Fibroblast of upper back skin (primary cell): ENCODE measurements around the gene SMAD3.

Experiments used
- DNase-seq: peaks from one replicate; pipeline ENCODE4 v3.0.0-alpha.2; 2013

The SMAD3 gene

DNA sequence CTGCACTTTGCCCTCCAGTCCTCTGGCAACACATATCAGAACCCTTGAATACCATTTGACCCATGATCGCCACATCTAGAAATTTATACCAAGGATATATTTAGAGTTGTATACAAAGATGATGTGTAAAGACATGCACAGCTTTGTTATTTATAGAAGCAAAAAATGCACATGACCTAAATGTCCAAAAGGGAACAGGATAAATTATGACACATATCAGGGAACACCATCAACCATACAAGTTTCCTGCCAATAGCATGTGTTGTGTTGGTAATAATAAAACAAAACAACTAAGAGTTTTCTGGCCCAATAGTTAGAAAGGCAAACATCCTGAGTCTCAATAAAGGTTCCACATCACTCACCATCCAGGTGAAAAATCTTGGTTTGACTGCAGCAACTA, 137.6 kb downstream of the SMAD3 start:
- no peak for DNase-seq

DNA sequence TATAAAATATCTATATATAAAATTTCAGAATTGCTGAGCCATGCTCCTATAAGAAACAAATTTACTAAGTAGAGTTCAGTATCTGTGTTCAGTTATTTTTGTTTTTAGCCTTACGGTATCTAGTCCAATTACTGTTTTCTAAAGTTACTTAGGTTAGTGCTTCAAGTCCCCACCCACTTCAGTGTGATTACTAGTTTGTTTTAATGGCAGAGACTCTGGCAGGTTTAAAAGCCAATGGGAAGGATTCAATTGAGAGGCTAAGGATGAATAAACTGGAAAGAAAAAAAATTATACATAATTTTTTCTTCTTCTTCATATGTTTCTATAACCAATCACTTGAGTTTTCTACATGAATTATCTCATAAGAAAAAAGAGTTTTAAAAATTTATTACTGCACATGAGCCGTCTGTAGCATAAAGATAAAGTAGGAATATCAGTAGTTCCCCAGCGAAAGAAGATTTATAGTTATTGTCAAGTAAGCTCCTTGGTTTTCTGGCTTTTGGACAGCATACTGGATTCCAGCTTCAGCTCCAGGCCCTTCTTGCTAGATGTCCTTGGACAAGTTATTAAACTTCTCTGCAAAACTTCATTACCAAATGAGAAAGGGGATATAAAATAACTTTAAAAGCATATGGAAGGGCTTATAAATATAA, 142.3 kb downstream of the SMAD3 start:
- no peak for DNase-seq

DNA sequence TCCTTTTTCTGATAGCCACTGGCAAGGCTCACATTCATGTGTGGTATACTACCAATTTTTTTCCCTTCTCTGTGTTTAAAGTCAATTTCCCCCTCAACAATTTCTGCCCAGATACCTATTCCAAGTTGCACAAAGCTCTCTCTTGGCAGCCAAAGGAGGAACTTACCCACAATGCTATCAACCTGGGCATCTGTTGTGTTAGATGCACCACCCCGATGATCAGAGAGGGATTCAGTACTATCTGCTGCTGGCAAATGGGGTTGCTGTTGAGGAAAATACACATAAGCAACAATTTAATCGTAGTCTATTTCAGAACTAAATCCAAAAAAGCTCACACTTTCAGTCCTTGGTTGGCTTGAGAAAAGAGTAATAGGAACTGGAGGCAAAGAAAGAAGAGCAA, 143.0 kb downstream of the SMAD3 start:
- DNase-seq = no peak

DNA sequence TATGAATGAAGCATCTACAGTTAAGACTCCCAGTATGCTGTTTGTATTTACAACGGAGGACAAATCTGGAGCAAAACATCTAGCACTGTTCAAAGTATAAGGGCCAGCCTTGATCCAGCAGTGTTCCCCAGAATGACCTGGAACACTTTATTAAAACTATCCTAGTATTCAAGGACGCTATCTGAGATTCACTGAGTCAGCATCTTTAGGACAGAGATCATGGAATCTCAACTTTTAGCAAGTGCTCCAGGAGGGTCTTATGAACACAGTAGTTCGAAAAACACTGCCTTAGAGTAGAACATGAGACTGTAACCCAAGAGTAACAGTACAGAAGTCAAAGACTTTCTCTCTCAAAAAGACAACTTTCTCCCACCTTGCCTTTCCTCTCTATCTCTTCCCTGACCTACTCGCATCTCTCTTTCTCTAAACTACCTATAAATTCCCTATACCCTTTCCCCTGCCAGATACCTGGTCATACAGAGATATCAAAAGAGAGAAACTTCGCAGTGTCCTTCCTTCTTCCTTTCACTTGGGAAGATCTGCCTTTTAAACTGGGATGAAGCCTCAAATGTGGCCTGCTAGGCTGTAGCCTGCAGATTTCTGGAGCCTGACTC, 145.3 kb downstream of the SMAD3 start:
- DNase-seq = no peak

DNA sequence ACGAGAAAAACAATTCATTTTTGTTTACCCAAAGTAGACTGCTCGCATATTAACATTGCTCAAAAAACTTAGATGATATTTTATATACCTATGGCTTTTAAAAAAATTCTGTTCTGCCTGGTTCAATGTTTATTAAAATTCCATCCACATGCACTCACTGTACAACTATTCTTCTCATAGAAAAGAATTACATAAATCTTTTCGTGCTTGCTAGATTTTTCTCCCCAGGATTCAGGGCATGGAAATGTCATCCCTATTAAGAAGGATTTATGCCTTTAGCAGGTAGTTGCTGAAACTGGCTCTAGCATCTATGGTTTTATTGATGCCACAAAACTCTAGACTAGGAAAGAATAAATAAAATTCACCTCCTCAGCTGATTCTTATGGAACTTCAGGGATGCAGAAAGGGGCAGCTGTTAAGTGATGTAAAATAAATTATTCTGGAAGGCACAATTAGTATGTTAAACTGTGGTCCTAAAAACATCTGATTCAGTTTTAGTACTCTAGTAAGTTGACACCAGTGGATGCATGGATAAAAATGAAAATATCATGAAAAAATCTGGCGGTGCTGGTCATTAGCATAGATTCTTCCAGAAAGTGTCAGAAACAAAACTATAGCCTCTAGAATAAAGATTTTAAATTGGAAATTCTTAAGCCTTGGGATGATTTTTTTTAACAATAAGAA, 147.4 kb downstream of the SMAD3 start:
- DNase-seq = peak; percentile 26

DNA sequence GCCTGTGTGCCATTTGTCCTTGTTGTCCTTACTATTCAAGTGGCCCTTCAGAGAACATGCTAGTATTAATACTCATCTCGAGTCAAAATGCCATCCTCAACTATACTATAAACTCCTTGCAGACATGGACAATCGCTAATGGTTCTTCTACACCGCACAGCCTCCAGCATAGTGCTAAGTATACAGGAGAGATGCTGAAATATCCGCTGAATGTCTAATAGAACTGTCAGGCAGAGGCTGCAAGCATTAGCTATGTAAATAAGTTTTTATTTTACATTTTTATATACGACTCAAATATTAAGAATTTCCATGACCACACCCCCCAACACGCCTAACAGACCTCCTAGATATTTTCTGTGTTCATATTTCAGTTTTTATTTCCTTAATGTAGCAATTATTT, 149.7 kb downstream of the SMAD3 start:
- no peak for DNase-seq

DNA sequence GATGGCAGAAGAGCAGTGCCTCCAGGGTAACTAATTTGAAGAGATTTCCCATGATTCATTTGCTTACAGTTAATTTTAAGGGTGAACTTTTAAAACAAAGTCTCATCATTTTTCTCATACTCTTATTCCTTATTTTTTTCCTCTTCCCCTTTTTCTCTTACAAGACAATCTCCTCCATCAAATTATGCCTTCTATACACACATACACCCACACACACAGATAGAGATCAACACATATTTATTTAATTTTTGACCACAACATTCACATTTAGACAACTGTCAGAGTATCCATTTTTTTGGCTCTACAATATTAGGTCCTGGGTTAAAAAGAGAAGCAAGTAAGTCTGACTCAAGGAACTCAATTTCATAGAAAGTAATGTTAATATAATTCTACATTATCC, 151.5 kb downstream of the SMAD3 start:
- no peak for DNase-seq

DNA sequence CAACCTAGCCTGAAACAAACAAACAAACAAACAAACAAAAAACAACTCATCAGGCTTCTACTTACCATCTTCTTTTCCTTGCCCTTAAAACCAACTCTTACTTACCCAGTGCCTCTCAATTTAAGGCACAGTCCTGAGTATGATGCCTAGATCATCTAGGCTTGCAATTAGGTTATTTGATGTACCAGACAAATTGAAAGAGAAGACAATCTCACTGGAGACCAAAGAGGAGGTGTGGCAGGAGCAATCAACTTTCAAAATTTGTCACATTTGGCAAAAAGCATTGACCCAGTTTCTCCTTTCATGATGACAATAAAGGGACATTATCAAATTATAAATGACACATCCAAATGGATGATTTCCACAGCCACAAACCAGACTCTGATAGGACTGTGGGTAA, 153.0 kb downstream of the SMAD3 start:
- DNase-seq = no peak

DNA sequence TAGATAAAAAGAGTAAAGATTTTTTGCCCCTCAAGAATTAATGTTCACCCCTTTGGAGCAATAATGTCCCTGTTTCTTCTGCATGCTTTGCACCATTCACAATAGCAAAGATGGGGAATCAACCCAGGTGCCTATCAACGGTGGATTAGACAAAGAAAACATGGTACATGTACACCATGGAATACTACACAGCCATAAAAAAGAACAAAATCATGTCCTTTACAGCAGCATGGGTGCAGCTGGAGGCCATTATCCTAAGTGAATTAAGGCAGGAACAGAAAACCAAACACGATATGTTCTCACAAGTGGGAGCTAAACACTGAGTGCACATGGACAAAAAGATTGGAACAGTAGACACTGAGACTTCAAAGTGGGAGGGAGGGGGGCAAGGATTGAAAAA, 153.9 kb downstream of the SMAD3 start:
- no peak for DNase-seq

DNA sequence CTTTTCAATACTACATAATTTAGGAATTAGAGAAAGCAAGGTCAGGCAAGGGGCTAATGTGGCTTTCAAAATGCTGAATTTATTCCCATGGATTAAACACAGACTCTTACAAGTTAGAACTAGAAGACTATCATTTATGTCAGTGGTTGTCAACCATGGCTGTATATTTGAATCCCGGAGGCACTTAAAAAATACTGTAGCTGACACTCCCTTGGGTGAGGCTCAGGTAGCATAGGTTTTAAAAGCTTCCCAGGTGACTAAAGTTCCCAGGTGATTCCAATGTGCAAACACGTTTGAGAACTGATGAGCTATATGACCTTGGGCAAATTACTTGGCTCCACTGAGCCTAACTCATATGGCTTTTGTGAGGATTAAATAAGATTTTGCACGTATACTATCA, 159.5 kb downstream of the SMAD3 start:
- DNase-seq = no peak

DNA sequence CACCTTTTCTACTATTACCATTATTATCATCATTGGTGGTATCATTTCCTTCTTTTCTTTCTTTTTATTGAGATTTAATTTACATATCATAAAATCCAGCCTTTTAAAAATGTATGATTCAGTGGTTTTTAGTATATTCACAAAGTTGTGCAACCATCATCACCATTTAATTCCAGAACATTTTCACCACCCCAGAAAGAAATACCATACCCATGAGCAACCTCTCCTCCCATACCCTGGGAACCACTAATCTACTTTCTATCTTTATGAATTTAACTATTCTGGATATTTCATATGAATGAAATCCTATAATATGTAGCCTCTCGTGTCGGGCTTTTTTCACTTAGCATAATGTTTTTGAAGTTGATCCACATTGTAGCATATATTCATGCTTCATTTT, 159.9 kb downstream of the SMAD3 start:
- DNase-seq = peak; percentile 77

DNA sequence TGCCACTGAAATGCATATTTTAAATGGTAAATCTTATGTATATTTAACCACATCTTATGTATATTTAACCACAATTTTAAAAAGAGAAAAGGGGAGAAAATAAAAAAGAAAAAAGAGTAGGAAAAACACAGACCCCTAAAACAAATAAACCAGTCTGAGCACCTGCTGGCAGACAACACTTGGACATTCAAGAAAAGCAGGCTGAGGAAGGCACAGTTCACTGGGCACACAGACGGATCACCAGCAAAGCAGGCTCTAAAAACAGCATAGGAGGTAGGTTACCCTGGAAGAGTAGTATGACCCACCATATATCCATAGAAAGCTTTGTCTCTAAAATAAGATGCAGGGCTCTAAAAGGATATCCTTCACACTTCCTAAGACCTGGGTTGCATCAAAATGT, 162.0 kb downstream of the SMAD3 start:
- DNase-seq = no peak

DNA sequence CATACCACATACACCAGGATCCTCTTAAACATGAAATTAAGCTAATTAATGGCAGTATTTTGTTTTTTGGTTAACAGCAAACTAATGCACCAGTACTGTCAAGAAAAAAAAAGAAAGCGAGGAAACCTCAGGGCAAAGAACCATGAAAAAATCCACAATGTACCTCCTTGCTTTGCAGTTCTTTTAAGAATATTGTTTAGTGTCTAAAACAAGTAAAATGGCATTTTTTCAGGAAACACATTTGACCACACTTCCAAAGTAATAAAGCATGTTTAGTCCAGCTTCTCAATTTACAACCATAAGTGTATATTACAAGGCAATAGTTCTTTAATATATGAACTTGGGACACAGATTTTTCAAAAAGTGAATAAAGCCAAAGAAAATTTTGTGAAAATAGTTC, 162.4 kb downstream of the SMAD3 start:
- DNase-seq = no peak

DNA sequence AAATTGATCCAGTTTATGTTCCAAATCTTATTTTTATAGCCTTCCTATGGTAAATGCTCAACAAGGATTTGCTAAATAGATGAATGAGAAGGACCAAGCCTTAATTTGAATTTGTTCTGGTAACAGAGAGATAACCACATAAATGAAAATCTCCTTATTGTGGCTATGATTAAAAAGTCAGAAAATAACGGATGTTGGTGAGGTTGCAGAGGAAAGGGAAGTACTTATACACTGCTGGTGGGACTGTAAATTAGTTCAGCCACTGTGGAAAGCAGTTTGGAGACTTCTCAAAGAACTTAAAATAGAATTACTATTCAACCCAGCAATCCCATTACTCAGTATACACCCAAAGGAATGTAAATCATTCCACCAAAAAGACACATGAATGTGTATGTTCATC, 162.9 kb downstream of the SMAD3 start:
- no peak for DNase-seq

DNA sequence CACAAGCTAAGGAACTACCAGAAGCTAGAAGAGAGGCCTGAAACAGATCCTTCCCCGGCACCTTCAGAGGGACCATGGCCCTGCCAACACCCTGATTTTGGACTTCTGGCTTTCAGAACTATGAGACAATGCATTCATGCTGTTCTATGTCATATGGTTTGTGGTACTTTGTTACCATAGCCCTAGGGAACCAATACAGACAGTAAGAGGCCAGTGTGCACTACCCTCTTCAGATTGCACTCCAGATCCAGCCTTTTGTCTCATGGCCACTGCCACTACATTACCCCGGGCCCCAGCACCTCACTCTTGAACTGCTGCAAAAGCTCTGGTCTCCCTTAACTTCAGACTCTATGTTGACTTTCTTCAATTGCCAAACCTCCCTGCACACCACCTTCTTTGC, 165.1 kb downstream of the SMAD3 start:
- no peak for DNase-seq

DNA sequence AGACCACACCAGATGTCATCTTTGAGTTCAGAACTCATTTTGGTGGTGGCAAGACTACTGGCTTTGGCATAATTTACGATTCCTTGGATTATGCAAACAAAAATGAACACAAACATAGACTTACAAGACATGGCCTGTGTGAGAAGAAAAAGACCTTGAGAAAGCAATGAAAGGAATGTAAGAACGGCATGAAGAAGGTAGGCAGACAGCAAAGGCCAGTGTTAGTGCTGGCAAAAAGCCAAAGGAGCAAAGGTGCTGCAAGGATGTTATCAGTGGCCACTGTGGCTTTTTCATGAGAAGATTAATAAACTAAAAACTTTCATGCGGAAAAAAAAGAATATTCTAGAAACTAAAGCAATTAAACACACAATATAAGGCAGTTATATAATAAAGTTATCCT, 167.2 kb downstream of the SMAD3 start:
- DNase-seq = no peak

DNA sequence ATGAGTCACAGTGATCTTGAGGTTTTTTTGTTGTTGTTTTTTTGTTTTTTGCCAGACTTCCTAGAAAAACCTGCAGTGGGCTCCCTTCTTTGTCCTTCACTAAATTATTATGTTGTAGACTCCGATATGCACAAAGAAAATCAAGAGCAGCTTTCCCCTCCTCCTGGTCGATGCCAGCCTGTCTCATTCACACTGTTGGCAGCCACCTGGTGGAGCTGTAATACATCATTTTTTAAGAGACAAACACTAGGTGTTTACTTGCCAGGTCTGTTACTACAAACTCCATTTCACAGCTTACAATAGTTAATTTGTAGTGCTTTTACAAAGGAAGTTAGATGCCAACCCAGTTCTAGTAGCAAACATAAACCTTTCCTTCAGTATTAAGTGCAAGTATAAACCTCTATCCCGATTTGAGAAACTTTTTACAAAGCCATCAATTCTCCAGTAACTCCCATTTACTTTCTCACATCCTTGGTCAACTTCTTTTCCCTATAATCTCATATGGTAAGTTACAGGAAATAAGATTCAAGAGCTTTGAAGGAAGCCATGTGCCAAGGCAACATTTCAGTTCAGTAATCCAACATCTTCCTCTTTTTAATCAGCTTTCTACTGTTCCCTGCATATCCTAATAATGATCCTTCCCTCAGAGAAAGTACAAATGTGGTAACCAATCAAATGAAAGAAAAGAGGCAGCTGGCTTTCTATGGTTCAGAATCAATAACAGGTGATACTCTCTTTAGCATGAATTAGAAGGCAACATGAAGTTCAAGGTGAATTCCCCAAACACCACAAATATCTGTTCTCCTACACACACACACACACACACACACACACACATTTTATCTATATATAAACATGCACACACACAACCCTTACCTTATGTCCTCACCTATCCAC, 175.1 kb downstream of the SMAD3 start:
- no peak for DNase-seq

DNA sequence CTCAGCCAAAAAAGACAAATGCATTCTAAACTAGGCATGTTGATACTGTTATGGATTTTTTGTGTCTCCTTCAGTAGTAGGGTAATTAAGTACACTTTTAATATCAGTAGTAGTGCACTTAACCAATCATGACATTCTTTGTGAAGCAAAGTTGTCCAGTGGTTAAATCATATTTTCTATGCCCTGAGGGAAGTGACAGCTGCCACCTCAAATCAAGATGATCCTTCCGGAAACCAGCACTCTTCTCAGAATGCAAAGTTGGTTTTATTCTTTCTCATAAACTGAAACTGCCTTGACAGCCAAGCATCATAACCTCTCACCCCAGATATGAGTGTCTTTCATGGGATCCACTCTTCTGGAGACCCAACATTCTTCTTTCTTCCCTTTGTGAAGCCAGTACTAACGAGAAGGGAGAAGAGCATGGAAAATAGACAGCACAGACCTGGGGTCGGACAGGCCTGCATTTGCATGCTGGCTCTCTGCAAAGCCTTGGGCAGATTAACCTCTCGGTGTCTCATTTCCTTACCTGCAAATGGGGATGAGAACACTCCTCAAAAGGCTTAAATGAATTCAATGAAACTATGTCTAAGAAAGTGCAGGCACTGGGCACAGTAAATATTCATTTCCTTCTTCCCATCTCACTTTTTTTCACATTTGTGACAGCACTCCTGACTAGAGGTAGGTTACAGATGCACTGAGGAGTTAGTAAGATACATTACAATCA, 175.9 kb downstream of the SMAD3 start:
- DNase-seq = no peak

DNA sequence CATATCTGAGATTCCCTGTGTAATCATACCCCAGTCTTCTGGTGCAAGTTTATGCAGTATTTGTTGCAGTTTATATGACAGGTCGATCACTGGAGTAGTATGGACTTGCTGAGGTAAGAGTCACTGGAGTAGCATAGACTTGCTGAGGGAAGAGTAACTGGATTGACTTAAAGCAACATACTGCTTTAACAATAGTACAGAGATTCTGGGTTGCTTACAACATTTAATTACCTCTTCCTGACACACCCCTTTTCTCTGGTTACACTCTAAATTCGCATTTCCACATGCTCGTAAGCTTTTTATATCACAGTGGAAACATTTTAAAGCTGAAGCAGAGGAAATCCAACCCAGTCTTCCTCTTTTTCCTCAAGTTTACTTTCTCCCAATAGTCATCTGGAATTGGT, 177.3 kb downstream of the SMAD3 start:
- no peak for DNase-seq
